Activated naive CD4-positive, alpha-beta T cell treated with anti-CD3 and anti-CD28 coated beads, Interleukin-2, amount 10 ng/mL, durations not matched to agents 7 days and 5 days (primary cell): ENCODE data around the gene SNRNP200.
A peak's percentile ranks its signal among the peaks of the same experiment; 100 is the strongest.

ENCODE experiments used
- CTCF ChIA-PET: fragments of 350-600 bp; sonication (Branson Sonifier 250); formaldehyde crosslinking; loops from one replicate; lab custom pipeline; 2021; ENCODE audit warnings: antibody characterized with exemption; lab: Charles Lee
- DNase-seq: peaks from one replicate; pipeline ENCODE4 v3.0.0-alpha.2; 2020
- H3K27ac Mint-ChIP-seq: one replicate; pipeline ENCODE4 v1.8.0; 2021; ENCODE audit warnings: mild to moderate bottlenecking, moderate library complexity, mixed read lengths
- H3K27me3 Mint-ChIP-seq: one replicate; pipeline ENCODE4 v1.8.0; 2021; ENCODE audit warnings: mild to moderate bottlenecking, mixed read lengths
- H3K36me3 Mint-ChIP-seq: one replicate; pipeline ENCODE4 v1.8.0; 2021; ENCODE audit warnings: mixed read lengths
- H3K4me1 Mint-ChIP-seq: one replicate; pipeline ENCODE4 v1.8.0; 2021; ENCODE audit warnings: mixed read lengths
- H3K4me3 Mint-ChIP-seq: one replicate; pipeline ENCODE4 v1.8.0; 2021; ENCODE audit warnings: mild to moderate bottlenecking, moderate library complexity, mixed read lengths
- H3K9me3 Mint-ChIP-seq: one replicate; pipeline ENCODE4 v1.8.0; 2021; ENCODE audit warnings: mixed read lengths

SNRNP200 gene

DNA sequence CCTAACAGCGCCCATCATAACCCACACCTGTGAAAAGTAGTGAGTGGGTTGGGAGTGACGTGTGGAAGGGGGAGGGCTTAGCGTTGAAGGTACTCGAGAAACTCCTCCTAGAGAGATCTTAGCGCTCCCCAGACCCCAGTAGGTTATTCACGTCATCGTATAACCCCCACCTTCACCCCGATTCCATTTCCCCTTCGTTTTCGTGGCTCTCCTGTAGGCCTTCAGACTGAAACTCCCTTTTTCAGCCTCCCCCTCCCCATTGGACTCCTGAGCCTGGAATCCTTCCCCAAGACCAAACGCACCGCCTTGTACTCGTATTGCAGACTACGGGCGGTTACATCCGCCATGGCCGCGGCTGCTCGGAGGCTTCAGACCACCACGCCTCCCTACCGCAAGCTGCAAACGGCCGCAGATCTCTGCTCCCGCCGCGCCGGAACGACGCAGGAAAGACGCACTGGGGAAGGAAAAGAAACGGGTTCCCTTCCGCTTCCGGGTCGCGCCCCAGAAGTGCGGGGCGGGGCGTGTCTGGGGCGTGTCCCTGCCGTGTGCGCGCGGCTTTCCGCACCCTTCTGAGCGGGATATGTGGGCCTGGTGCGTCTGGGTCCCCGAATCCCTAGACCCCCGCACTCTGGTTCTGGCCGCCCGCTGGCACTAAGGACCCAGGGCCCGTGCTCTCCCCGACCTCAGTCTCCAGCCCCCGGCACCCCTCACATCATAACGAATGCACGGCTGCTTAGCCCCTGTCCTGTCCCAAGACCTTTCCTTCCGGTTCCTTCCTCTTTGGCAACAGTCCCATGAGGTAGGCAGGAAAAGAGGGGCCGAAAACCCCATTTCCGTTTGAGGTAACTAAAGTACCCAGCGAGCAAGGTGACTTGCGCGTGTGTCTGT, at the start of gene SNRNP200:
Gene SNRNP200, minus strand, starts transcription at position 456 of the 888 bp plus-strand sequence. Its CDS starts 109 bp downstream, at position 347.
- CTCF ChIA-PET, result interaction anchor here (0.7 to 1.1 kb wide), 3 partner anchors 12 to 41 kb away, joined by 3 to 5 read pairs (median 3); no protein-coding TSS in a partner anchor
- Mint-ChIP-seq H3K9me3 (no peaks in the 10 kb centered on the region), H3K4me3 (peak within 1 kb of the TSS; percentile 97), H3K27me3 (peaks cover 3% of the 10 kb centered on the region), H3K36me3 (peaks cover 57% of the 10 kb centered on the region), H3K27ac (peak within 1 kb of the TSS; percentile 97), H3K4me1 (peaks cover 69% of the 10 kb centered on the region)
- DNase-seq, result peak; percentile 93

DNA sequence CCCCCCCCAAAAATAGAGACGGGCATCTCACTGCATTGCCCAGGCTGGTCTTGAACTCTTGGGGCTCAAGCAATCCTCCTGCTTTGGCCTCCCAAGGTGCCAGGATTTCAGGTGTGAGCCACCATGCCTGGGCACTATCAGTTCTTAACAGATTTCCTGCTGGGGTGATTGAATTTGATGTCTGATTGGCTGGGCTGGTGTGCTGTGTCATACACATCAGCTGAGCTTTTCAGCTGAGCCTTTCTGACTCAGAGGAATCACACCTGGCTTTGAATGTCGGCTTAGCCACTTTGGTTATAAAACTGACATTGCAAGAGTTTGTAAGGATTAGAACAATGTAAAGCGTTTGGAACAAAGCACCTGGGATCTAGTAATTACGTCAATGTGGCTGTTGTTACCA, 49.1 kb upstream of the SNRNP200 start:
- Mint-ChIP-seq H3K4me1 (no peaks in the 10 kb centered on the region), H3K27ac (no peak overlapping the region), H3K36me3 (peaks cover 59% of the 10 kb centered on the region), H3K27me3 (no peaks in the 10 kb centered on the region), H3K9me3 (no peaks in the 10 kb centered on the region), H3K4me3 (no peak overlapping the region)
- DNase-seq, result no peak
- CTCF ChIA-PET, result no interaction called here

DNA sequence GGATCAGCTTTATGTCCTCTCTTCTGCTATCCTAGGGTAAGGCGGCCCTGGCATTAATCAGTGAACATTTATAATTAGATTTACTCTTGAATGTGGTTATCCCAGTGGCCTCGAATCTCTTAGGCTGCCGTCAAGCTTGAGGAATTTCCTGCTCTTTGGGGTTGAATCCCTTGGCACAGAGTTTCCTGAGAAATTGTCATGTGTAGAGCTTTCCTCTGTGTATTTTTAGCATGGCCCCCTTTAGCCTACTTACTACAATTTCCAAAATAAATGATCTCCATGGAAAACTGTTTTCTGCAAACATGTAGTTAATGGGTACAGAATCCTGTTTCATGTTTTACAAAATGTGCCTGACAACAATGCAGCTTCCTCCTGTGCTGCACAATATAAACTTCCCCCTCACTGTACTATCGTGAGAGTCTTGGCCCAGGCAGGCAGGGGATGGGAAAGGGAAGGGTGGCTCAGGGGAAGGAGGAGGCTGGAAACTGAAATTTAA, 48.3 kb upstream of the SNRNP200 start:
- no peaks in the 10 kb centered on the region for H3K4me1 Mint-ChIP-seq
- CTCF ChIA-PET, result no interaction called here
- no peak for DNase-seq

DNA sequence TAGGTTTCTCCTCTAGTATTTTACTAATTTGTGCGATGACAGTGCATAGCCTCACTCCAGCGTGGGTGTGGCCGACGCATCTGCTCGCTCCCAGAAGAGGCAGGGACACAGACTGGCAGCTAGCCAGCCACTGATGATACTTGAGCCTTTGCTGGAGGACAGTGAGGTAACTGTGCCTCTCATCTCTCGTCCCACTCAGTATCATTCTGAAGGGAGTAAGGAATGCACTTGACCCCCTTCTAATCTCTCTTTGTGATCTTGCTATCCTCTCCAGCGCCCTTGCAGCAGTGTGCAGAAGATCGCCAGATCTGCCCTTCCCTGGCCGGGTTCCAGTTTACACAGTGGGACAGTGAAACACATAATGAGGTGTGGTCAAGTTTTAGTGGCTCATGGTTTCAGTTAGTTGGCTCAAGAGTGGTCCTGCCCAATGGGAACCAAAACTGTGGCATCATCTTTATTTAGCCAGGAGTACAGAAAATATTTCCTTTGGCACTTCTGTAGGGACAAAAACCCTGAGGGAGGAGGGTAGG, 47.8 kb upstream of the SNRNP200 start:
- Mint-ChIP-seq H3K36me3 (peaks cover 57% of the 10 kb centered on the region), H3K9me3 (no peaks in the 10 kb centered on the region), H3K4me1 (no peaks in the 10 kb centered on the region), H3K4me3 (no peak overlapping the region), H3K27ac (no peak overlapping the region), H3K27me3 (no peaks in the 10 kb centered on the region)
- CTCF ChIA-PET, result no interaction called here
- DNase-seq, result no peak

More for the DNA sequence above, 48.3 kb upstream of the SNRNP200 start:
- H3K9me3 Mint-ChIP-seq, result no peaks in the 10 kb centered on the region
- H3K36me3 Mint-ChIP-seq, result peaks cover 58% of the 10 kb centered on the region
- no peak overlapping the region for H3K27ac Mint-ChIP-seq
- no peak overlapping the region for H3K4me3 Mint-ChIP-seq
- no peaks in the 10 kb centered on the region for H3K27me3 Mint-ChIP-seq

DNA sequence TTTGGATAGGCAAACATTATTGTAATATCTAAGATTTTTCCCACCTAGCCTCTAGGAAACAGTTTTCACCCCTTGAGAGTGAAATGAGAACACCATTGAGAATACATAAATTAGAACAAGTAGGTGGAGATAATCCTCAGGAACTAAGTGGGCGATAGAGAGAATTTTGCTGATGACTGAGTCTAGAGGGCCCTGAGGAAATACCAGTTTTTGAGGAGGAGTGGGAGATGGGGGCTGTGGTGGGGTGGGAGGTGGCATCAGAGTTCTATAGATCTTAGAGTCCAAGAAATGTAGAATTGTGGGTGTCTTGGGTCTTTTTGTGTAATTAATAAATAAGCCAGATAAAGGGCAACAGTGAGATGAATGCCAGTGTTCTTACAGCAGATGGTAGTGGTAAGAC, 42.0 kb upstream of the SNRNP200 start:
- CTCF ChIA-PET, result no interaction called here
- peaks cover 7% of the 10 kb centered on the region for H3K4me1 Mint-ChIP-seq
- H3K27ac Mint-ChIP-seq, result no peak overlapping the region
- H3K36me3 Mint-ChIP-seq, result peaks cover 69% of the 10 kb centered on the region
- H3K27me3 Mint-ChIP-seq, result no peaks in the 10 kb centered on the region
- no peak overlapping the region for H3K4me3 Mint-ChIP-seq
- no peaks in the 10 kb centered on the region for H3K9me3 Mint-ChIP-seq
- DNase-seq, result no peak

DNA sequence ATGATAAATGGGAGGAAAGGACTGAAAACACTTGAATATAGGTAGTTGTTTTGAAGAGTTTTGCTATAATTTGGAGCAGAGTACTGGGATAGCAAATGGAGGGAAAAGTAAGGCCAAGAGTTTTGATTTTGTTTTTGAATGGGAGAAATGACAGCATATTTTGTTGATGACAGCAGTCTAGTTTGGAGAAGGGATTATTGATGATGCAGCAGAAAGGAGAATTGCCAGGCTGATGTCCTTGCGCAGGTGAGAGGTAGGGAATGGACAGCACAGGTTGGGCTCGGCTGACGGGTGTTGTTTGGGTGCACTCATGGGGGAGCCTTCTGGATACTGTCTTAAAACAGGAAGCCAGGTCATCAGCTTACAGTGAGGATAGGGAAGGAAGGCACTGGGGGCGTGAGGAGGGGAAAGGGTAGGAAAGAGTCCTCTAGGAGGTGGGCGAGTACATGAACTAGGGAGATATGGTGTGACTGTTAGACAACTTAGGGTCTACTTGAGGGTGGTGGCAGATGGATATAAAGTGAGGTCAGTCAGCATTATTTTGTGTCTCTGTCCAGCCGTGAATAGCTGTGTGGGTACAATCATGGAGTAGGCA, 40.6 kb upstream of the SNRNP200 start:
- H3K36me3 Mint-ChIP-seq, result peaks cover 75% of the 10 kb centered on the region
- H3K27me3 Mint-ChIP-seq, result no peaks in the 10 kb centered on the region
- H3K9me3 Mint-ChIP-seq, result no peaks in the 10 kb centered on the region
- H3K4me1 Mint-ChIP-seq, result peaks cover 20% of the 10 kb centered on the region
- no peak overlapping the region for H3K4me3 Mint-ChIP-seq
- DNase-seq, result no peak
- CTCF ChIA-PET, result interaction anchor here (0.8 to 1.4 kb wide), 3 partner anchors 10 to 207 kb away, joined by 3 to 5 read pairs (median 3); no protein-coding TSS in a partner anchor
- H3K27ac Mint-ChIP-seq, result no peak overlapping the region

DNA sequence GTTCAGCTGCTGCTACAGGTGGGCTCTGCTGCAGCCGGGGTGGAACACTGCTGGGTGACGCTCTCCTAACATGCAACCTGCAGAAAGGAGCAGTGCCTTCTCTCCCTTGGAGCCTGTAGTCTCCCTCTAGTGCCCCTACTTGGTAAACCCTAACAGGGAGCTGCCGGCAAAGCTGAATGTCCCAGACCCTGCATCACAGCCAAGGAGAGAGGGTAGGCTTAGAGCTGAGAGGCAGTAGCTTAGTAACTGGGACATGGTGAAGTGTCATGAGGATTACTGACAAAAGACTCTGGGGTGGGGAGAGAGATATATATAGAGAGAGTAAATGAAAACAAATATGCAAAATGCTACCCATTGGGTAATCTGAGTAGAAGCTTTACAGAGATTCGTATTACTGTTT, 40.1 kb upstream of the SNRNP200 start:
- CTCF ChIA-PET, result interaction anchor here (0.7 to 1.6 kb wide), 5 partner anchors 9 to 206 kb away, joined by 3 to 5 read pairs (median 3); no protein-coding TSS in a partner anchor
- H3K4me1 Mint-ChIP-seq, result peaks cover 24% of the 10 kb centered on the region
- H3K27ac Mint-ChIP-seq, result peak overlapping the region; percentile 43
- no peaks in the 10 kb centered on the region for H3K9me3 Mint-ChIP-seq
- H3K4me3 Mint-ChIP-seq, result no peak overlapping the region
- H3K36me3 Mint-ChIP-seq, result peaks cover 73% of the 10 kb centered on the region
- no peak for DNase-seq
- H3K27me3 Mint-ChIP-seq, result no peaks in the 10 kb centered on the region

DNA sequence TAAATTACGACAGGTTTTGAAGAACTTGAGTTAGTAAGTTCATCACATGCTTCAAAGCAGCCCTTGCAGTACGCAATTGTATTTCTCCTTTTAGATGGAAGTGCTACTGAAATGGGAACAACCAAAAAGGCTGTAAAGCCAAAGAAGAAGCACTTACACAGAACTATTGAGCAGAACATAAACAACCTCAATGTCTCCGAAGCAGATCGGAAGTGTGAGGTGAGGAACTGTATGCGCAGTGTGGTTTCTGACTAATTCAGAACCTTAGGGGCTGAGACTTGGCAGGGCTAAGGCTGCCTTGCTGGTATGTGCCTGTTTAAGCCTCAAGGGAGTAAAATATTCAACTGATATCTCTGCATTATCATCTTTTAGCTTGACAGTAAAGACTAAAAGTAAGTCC, 38.7 kb upstream of the SNRNP200 start:
- H3K4me1 Mint-ChIP-seq, result peaks cover 33% of the 10 kb centered on the region
- CTCF ChIA-PET, result interaction anchor here (1.6 kb wide), 1 partner anchor 77 kb away, joined by 4 read pairs; no protein-coding TSS in a partner anchor
- no peak overlapping the region for H3K4me3 Mint-ChIP-seq
- H3K36me3 Mint-ChIP-seq, result peaks cover 68% of the 10 kb centered on the region
- H3K27ac Mint-ChIP-seq, result peak overlapping the region; percentile 73
- DNase-seq, result no peak
- H3K27me3 Mint-ChIP-seq, result no peaks in the 10 kb centered on the region
- no peaks in the 10 kb centered on the region for H3K9me3 Mint-ChIP-seq

DNA sequence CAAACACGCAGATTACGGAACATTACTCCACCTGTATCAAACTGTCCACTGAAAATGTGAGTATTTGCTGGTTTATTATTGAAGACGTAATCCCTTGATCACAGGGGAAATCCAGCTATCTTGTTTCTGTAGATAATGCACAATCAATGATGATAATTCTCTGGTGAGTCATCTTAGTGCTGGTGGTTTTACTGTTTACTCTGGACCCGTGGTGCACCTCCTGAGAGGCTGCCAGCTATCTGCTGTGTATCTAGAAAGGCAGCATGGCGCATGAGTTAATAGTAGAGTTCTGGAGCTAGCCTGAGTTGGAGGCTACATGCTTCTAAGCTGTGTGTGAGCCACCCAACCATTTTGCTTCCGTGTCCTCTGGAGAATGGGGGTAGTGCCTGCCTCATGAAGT, 36.7 kb upstream of the SNRNP200 start:
- Mint-ChIP-seq H3K36me3 (peaks cover 64% of the 10 kb centered on the region), H3K9me3 (no peaks in the 10 kb centered on the region), H3K27ac (peak overlapping the region; percentile 53), H3K27me3 (no peaks in the 10 kb centered on the region), H3K4me1 (peaks cover 48% of the 10 kb centered on the region), H3K4me3 (no peak overlapping the region)
- CTCF ChIA-PET, result interaction anchor here (0.9 to 1.3 kb wide), 2 partner anchors 16 to 67 kb away, joined by 3 to 4 read pairs; no protein-coding TSS in a partner anchor
- DNase-seq, result no peak

DNA sequence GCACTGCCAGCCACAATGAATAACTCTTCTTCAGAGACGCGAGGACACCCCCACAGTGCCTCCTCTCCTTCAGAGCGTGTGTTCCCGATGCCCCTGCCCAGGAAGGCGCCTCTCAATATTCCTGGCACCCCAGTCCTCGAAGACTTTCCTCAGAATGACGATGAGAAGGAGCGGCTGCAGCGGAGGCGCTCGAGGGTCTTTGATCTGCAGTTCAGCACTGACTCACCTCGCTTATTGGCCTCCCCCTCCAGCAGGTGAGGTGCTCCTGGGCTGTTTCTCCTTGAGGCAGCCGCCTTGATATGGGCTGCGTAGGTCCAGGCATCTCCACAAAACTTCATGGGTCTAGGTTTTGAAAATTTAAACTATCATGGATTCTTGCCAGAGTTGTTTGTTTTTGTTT, 36.3 kb upstream of the SNRNP200 start:
- CTCF ChIA-PET, result interaction anchor here (0.9 to 1.3 kb wide), 2 partner anchors 15 to 66 kb away, joined by 3 to 4 read pairs; no protein-coding TSS in a partner anchor
- Mint-ChIP-seq H3K27me3 (no peaks in the 10 kb centered on the region), H3K4me3 (no peak overlapping the region), H3K4me1 (peaks cover 53% of the 10 kb centered on the region), H3K27ac (peak overlapping the region; percentile 53), H3K36me3 (peaks cover 61% of the 10 kb centered on the region), H3K9me3 (no peaks in the 10 kb centered on the region)
- DNase-seq, result no peak

DNA sequence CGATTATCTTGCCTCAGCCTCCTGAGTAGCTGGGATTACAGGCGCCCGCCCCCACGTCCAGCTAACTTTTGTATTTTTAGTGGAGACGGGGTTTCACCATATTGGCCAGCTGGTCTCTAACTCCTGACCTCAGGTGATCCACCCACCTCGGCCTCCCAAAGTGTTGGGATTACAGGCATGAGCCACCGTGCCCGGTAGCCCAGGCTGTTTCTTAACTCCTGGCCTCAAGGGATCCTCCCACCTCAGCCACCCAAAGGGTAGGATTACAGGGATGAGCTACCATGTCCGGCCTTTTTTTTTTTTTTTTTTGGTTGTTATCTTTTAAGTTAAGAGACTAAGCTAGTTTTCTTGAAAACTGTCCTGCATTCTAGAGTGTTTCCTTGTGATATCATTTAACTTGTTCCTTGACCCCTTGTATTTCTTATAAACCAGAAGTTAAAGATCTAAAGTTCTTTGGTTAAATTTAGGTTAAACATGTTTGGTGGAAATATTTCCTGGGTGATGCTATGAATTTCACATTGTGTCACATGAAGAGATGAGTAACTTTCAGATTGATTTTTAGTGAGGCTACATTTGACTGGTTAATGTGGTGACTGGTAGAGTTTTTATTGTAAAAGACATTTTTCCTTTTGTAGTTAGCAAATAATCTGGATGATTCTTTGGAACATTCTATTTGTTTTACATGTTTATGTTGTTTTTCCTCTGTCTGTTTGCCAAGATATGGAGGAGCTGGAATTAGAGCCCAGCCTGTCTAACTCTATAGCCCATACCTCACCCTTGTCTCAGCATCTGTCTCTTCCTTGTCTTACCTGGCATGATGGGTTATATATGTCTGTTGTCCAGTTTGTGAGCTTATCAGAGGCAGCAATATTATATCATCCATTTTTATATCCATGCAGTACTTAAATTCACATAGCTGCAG, 35.4 kb upstream of the SNRNP200 start:
- Mint-ChIP-seq H3K4me1 (peaks cover 59% of the 10 kb centered on the region), H3K9me3 (no peaks in the 10 kb centered on the region), H3K27ac (peak overlapping the region; percentile 13), H3K27me3 (no peaks in the 10 kb centered on the region), H3K36me3 (peaks cover 58% of the 10 kb centered on the region), H3K4me3 (no peak overlapping the region)
- CTCF ChIA-PET, result no interaction called here
- DNase-seq, result no peak

DNA sequence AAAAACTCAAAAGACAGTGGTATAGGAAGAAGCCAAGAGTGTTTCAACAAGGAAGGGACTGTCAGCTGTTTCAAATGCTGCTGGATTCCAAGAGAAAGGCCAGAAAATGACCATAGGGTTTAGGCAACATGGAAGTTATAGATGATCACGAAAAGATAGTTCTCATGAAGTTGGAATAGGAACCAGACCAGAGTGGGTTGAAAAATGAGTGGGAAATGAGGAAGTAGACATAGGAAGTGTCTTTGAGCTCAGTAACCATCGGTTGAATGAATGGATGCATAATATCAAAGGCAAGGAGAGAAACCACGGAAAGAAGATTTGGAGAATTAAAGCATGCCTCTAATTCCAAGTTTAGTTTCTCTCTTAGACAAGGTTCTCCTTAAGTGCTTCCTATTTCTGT, 31.5 kb upstream of the SNRNP200 start:
- CTCF ChIA-PET, result interaction anchor here (1.0 to 3.0 kb wide), 3 partner anchors 9 to 76 kb away, joined by 3 to 13 read pairs (median 3); no protein-coding TSS in a partner anchor
- no peak for DNase-seq
- H3K27me3 Mint-ChIP-seq, result no peaks in the 10 kb centered on the region
- peaks cover 32% of the 10 kb centered on the region for H3K36me3 Mint-ChIP-seq
- H3K9me3 Mint-ChIP-seq, result no peaks in the 10 kb centered on the region
- peaks cover 70% of the 10 kb centered on the region for H3K4me1 Mint-ChIP-seq
- peak overlapping the region; percentile 91 for H3K4me3 Mint-ChIP-seq
- peak overlapping the region; percentile 91 for H3K27ac Mint-ChIP-seq

DNA sequence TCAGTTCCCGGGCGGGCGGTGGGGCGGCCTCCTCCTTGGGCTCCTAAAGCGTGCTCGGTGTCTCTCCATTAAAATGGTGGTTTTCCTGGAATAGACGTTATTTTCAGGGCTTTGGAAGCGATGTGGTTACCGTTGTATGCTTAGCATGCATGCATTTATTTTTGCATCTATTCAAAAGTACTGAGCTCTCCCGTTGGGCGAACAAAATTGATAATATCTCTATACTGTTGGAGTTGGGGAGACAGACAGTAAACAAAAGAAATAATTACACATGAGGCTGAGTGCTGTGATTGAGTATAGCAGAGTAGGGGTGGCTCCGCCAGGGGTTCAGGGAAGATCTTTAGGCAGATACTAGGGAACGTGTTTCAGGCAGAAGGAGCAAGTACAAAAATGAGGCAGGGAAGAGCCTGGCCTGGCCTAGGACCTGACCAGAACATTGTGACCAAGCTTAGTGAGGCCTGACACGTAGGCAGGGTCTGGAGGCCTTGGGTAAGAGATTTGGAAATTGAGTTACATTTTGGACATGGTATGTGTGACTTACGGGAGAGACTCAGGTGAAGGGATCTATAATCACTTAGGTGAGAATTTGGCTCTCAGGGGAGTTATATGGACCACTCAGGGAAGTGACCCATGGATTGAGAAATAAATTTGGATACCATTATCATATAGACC, 30.9 kb upstream of the SNRNP200 start:
- Mint-ChIP-seq H3K4me3 (peak overlapping the region; percentile 91), H3K9me3 (no peaks in the 10 kb centered on the region), H3K27ac (peak overlapping the region; percentile 91), H3K4me1 (peaks cover 65% of the 10 kb centered on the region), H3K36me3 (peaks cover 27% of the 10 kb centered on the region), H3K27me3 (no peaks in the 10 kb centered on the region)
- DNase-seq, result no peak
- CTCF ChIA-PET, result interaction anchor here (0.5 to 3.0 kb wide), 5 partner anchors 9 to 173 kb away, joined by 3 to 13 read pairs (median 3); no protein-coding TSS in a partner anchor
